GM04504 (cell line): ENCODE data around the gene AFM.
"Not testable (repeated sequence)": the region's sequence is repeated elsewhere in the genome, so short reads cannot be mapped to it uniquely, and the experiment has no call there.

Source experiments
- DNase-seq: peaks from one replicate; pipeline ENCODE4 v3.0.0-alpha.2; 2012; ENCODE audit warnings: low read depth

The AFM gene

DNA sequence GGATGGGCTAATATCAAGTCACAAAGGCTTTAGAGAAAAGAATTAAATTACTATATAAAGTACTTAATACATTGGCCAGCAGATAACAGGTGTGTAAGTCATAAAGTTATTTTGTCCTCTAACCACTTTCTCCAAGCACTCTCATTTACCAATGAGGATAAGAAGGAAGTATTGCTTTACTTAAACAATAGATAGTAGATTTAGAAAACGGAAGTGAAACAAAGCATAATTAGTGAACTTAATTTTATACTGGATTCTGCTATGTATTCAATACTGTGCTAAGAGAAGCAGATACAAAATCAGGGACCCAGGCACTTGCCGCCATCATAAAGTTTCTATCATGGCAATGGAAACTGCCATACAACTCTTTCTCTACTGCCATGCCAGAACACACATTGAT, 24.0 kb downstream of the AFM start:
- DNase-seq = no peak

DNA sequence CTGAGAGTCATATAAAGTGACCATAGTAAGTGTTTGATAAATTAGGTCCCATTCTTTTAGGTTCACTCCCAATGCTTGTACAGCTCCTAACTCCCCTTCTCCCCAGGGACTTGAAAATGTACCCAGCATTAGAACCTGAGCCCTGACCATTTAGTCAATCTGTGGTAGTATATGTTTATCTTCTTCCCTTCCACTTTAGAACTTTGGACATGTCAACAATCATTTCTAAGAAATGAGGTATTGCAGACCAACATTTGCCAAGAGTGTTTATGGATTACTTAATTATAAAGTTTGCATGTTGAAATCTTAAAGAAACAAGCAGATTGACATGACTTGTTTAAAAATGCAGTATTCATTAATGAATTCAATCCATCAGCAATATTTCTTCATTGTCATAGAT, 26.0 kb downstream of the AFM start:
- no peak for DNase-seq

DNA sequence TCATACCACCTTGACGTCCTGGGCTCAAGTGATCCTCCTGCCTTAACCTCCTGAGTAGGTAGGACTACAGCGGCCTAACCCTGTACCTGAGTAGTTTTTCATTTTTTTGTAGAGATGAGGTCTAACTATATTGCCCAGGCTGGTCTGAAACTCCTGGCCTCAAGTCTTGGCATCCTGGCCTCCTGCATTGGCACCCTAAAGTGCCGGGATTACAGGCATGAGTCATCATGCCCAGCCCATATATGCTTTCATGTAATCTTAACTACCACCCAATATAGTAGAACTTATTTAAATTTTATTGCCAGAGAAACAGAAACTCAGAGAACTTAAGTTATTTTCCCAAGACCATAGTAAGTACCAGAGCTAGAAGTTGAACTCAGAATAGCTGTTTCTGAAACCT, 27.1 kb downstream of the AFM start:
- no peak for DNase-seq

DNA sequence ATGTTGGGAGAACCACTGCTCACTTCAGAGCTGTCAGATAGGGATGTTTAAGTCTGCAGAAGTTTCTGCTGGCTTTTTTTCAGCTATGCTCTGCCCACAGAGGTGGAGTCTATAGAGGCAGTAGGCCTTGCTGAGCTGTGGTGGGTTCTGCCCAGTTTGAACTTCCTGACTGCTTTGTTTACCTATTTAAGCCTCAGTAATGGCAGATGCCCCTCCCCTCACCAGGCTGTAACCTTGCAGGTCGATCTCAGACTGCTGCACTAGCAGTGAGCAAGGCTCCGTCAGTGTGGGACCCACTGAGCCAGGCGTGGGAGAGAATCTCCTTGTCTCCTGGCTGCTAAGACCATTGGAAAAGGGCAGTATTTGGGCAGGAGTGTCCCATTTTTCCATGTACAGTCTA, 36.8 kb downstream of the AFM start:
- DNase-seq = no peak

DNA sequence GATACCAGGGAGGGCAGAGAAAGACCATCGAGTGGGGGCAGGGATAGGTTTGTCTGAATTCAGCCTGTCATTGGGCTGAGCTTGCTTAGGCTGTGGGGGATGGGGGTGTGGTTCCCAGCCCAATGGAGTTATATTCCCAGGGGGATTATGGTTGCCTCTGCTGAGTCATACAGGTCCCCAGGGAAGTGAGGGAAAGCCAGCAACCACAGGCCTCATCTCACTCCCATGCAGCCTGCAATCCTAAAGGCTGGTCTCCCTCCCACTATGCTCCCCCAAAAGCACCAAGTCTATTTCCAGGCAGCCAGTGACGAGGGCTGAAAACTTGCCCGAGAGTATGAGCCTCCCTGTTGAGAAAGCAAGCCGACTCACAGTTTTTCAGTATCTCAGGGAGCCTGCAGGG, 39.3 kb downstream of the AFM start:
- DNase-seq = peak; percentile 32

DNA sequence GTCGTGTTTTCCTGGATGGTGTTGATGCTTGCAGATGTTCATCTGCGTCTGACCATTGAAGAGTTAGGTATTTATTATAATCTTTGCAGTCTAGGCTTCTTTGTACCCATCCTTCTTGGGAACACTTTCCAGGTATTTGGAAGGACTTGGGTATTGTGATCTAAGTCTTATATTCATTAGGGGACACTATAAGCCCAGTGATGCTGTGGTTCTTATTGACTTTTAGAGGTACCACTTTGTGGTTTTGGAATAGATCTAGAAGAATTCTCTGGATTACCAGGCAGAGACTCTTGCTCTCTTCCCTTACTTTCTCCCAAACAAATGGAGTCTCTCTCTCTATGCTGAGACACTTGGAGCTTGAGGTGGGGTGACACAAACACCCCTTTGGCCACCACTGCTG, 41.6 kb downstream of the AFM start:
- DNase-seq = no peak

DNA sequence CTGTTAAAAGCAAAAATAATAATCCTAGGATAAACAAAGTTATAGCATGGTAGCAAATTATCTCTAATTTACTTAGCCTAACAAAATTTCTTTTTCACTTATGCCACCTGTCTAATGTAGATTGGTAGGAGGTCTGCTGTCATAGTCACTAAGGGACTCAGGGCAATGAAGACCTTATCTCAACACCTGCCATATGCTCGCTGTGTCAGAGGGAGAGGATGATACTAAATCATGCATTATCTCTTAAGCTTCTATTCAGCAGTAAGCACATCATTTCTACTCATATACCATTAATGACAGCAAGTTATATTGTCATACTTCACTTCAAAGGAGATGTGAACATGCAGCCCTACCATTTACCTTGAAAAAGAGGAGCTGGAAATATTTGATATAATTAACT, 44.1 kb downstream of the AFM start:
- DNase-seq = no peak

DNA sequence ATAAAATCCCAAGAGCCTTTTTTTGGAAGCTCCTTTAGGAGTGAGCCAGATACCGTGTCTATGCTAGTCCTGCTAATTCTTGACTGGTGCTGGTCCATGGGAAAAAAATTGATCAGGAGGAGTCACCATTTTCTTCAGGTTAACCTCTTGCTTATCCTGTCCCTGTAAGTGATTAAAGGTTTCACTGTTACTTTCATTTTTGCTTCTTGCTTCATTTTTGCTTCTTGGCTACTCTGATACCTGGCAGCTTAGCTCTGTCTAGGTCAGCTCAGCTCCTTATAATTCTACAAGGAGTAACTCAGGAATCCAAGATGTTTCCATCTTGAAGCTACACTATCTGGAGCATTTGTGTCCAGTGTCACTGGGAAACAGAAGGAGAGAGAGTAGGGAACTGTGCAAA, 45.7 kb downstream of the AFM start:
- no peak for DNase-seq

DNA sequence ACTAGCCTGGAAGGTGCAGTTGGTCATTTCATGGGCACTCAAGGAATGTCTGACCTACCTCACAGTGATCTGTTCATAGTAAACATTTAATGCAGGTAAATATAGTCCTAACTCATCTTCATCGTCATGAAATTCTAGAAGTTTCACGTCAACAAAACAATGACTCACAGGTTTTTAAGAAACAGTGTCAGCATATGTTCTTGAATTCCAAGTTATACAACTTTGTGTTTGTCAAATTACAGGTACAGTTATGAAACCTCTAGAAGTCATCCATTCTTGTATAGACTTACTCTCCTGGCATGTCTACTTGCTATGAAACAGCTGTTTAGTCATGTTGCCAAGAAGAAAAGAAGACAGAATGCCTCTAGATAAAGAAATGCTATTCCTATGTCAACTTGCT, 46.6 kb downstream of the AFM start:
- no peak for DNase-seq

DNA sequence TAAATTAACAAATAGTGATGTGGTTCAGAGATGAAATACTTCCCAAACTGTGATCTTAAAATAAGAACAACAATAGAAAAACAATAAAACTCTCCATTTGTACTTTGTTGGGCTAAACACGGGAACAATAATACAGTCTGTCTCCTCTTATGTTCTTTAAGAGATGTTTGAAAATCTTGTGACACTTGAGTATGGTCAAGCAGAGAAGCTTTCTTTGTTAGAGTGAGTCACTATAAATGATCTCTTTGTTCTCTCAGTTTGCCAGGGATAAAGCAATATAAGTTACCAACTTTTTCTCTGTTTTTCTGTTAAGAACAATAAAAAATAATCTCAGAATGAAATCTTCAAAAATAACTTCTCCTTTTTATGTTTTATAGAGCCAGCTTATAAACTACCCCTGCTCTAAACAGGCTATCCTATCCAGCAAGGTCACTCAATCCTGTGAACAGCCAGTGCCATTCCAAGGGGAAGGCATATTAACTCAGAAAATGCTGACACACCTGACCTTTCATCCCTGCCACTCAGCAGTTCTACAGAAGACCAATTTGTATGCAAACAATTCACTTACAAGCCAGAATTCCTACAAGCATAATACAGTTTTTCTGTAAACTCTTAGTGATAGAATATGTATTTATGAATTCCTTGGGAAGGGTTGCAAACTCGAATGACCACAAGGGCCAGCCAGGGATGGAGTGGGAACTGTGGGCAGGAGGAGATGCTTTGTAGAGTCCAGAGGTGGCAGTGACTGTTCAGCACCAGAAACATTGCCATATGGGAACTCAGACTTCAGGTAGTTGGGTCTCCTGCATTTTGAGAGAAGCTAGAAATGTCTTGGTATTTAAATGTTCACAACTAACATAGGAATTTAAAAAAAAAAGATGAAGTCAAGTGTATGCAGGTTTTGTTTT, 52.2 kb downstream of the AFM start:
- no peak for DNase-seq

DNA sequence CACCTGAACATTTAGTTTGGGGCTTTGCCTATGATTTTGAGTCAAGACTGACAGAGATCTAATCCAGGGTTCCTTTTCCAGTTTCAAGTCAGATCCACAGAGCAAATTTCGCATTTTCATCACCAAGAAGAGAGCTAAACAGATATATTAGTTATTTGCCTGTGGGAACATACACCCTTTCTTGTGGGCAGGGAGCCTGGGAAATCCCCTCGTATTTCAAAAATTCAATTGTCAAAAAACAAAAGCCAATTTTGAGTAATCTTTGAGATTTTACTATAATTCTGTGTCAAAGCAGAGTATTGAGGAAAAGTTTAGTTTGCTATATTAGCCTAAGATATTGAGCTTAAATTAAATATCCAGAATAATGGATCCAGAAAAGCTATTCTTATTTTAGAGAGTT, 56.6 kb downstream of the AFM start:
- no peak for DNase-seq

DNA sequence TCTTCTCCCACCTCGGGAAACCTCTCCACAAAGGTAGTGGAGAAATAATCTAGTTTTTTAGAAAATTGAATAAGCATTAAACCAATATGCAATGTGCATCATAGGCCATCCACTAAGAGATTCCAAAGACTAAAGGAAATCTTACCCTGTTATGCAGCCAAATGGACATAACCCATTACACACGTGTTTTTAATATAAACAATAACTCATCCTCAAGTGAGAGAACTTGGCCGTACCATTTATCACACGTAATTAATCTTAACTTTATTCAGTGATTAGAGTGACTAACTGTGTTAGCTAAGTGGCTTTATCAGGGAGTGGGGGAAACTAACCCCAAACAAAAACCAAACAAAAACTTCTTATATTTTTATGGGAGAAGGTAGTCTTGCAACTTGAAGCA, 57.8 kb downstream of the AFM start:
- no peak for DNase-seq

DNA sequence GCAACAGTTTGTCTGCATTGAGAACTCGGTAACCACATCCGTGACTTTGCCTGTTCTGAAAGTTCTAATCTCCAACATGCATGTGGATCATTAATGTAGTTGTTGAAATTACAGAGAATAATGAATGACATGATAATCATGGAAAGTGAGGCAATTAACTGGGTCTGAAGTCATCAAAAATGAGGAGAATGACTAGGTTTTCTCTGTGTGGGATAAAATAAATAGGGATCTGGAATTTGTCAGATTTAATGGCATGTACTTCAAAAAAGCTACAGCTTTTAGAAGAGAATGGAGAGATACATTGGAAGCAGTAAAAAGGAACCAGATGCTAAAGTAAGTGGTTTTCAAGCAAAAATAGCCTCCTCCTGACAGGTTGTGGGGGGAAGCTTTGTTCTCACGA, 59.3 kb downstream of the AFM start:
- no peak for DNase-seq

DNA sequence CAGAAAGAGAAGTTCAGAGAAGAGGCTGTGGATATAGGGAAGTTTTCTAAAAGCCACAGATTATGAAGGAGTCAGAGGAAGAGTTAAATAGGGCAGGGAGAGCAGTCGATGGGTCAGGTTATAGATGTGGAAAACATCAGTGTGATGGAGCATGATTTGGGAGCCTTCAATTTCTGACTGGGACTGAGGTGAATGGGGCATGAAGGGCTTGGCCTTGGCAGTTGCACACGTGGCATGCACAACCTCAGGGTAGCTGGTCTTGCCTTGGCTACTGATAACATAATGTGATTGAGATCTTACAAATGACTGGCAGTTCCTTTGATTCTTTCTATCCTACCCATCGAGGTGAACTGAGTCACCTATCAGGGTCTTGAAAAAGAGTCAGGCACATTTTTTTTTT, 59.7 kb downstream of the AFM start:
- no peak for DNase-seq

DNA sequence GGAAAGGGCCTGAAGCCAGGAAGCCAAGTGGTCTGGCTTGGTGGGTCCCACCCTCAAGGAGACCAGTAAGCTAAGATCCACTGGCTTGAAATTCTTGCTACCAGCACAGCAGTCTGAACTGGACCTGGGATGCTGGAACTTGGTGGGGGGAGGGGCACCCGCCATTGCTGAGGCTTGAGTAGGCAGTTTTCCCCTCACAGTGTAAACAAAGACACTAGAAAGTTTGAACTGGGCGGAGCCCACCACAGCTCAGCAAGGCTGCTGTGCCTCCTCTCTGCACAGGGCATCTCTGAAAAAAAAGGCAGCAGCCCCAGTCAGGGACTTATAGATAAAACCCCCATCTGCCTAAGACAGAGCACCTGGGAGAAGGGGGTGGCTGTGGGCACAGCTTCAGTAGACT, 63.1 kb downstream of the AFM start:
- no peak for DNase-seq

DNA sequence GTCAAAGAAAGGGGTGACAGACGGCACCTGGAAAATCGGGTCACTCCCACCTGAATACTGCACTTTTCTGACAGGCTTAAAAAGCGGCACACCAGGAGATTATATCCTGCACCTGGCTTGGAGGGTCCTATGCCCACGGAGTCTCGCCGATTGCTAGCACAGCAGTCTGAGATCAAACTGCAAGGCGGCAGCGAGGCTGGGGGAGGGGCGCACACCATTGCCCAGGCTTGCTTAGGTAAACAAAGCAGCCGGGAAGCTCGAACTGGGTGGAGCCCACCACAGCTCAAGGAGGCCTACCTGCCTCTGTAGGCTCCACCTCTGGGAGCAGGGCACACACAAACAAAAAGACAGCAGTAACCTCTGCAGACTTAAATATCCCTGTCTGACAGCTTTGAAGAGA, 69.3 kb downstream of the AFM start:
- DNase-seq = not testable (repeated sequence)
